Panc1 (cell line): ENCODE results near the gene MLLT3. TPM values are rescaled to one million over a fixed set of nuclear protein-coding genes. Genes with fewer than 3 reads are reported as not detected.

Source experiments
- ATAC-seq: fragments of 200-7000 bp; cut with Tn5 transposase; 2 replicates; pipeline ENCODE4 v1.9.1; 2020; ENCODE audit warnings: mild to moderate bottlenecking, moderate library complexity
- BruUV-seq: library from RNA; stranded (reverse); fragments of 400-500 nt; replicated peaks from 2 replicates; lab custom pipeline; 2021; lab: Mats Ljungman, UMichigan
- CTCF ChIA-PET: fragments of 300-600 bp; sonication (Branson Sonifier 250); formaldehyde crosslinking; loops from one replicate; lab custom pipeline; 2022; ENCODE audit warnings: antibody characterized with exemption; lab: Charles Lee
- POLR2A ChIA-PET: fragments of 300-600 bp; sonication (Branson Sonifier 250); formaldehyde crosslinking; loops from one replicate; lab custom pipeline; 2022; ENCODE audit warnings: antibody characterized with exemption; lab: Charles Lee
- DNase-seq: peaks from one replicate; pipeline ENCODE4 v3.0.0-alpha.2; 2010; ENCODE audit warnings: low read depth, low spot score
- H3K27ac ChIP-seq: 2 replicates; pipeline ENCODE4 v1.5.1; 2011; ENCODE audit warnings: mild to moderate bottlenecking, low read length, inconsistent platforms
- H3K27me3 ChIP-seq: fragments of 200-500 bp; sonication (Bioruptor generic); 2 replicates; pipeline ENCODE4 v1.6.0; 2014; ENCODE audit warnings: low read length, inconsistent platforms; ENCODE audit not compliant: control insufficient read depth, insufficient read depth
- H3K36me3 ChIP-seq: fragments of 200-500 bp; sonication (Bioruptor generic); 2 replicates; pipeline ENCODE4 v1.5.1; 2014; ENCODE audit warnings: inconsistent platforms, mild to moderate bottlenecking, low read length, moderate library complexity; ENCODE audit not compliant: control insufficient read depth, insufficient read depth
- H3K4me1 ChIP-seq: 2 replicates; pipeline ENCODE4 v1.5.1; 2011; ENCODE audit warnings: inconsistent platforms, mild to moderate bottlenecking, low read length, moderate library complexity; ENCODE audit not compliant: control insufficient read depth, insufficient read depth
- H3K4me3 ChIP-seq, 2 experiments: 2 replicates each; pipeline ENCODE4 v1.5.1; 2011 to 2012; ENCODE audit warnings: low read depth in 2 of 2, low read length in 2 of 2, mild to moderate bottlenecking in 2 of 2, inconsistent platforms in 1 of 2, moderate library complexity in 1 of 2
- H3K9me3 ChIP-seq: fragments of 200-500 bp; sonication (Bioruptor generic); 2 replicates; pipeline ENCODE4 v1.5.1; 2014; ENCODE audit warnings: low read depth, mild to moderate bottlenecking, inconsistent platforms, low read length, moderate library complexity; ENCODE audit not compliant: control insufficient read depth, insufficient read depth
- CTCF ChIP-seq: fragments of 450-650 bp; IDR thresholded peaks from 2 replicates; pipeline ENCODE4 v1.5.1; 2017; ENCODE audit warnings: mild to moderate bottlenecking
- POLR2AphosphoS5 ChIP-seq: IDR thresholded peaks from 2 replicates; pipeline ENCODE4 v1.6.1; 2012; ENCODE audit warnings: mild to moderate bottlenecking, low read depth, low read length, moderate library complexity
- REST ChIP-seq, 2 experiments: IDR thresholded peaks; 2 replicates each; pipeline ENCODE4 v1.6.1; 2011 to 2012; ENCODE audit warnings: low read depth in 2 of 2, control low read depth in 1 of 2, low read length in 1 of 2, mild to moderate bottlenecking in 1 of 2, moderate library complexity in 1 of 2; ENCODE audit not compliant: insufficient read depth in 1 of 2
- SIN3A ChIP-seq: IDR thresholded peaks from 2 replicates; pipeline ENCODE4 v1.6.1; 2012; ENCODE audit warnings: low read depth, mild to moderate bottlenecking, low read length, moderate library complexity, borderline replicate concordance; ENCODE audit not compliant: insufficient read depth
- TCF7L2 ChIP-seq: IDR thresholded peaks from 2 replicates; pipeline ENCODE4 v1.6.1; 2011; ENCODE audit warnings: mild to moderate bottlenecking, low read depth, low read length, inconsistent platforms
- in situ Hi-C: cut with HindIII; loops from 2 replicates; pipeline ENCODE4 v1.10.0; 2016; ENCODE audit warnings: low sequenced_read_pairs, low pct_unique_long_range_greater_than_20kb
- intact Hi-C: fragments of 100-400 bp; cut with micrococcal nuclease; formaldehyde crosslinking; loops from one replicate; pipeline ENCODE4 v1.10.0; 2022; ENCODE audit not compliant: unreplicated experiment
- total RNA-seq: library from RNA; stranded (reverse); gene quantifications from one replicate; pipeline ENCODE4 v1.2.1, GENCODE V29; 2021; ENCODE audit not compliant: unreplicated experiment

Gene MLLT3
- total RNA-seq, 1 experiment from 2014 or later, result 0.49 TPM

GRCh38 chr9:20623748-20624124 lies 1.4 kb upstream of the MLLT3 start:
- intact Hi-C loops, result loop anchor here (2.0 to 5.0 kb wide), 2 partner anchors 317 to 489 kb away; no protein-coding TSS in a partner anchor
- Histone ChIP-seq H3K27ac (no peak overlapping the region), H3K4me3 (peak overlapping the region; percentile 51 to 54), H3K27me3 (peaks cover 2% of the 10 kb centered on the region), H3K4me1 (no peaks in the 10 kb centered on the region), H3K9me3 (no peaks in the 10 kb centered on the region), H3K36me3 (peaks cover 3% of the 10 kb centered on the region; the same call in 1 of the 2 replicates)
- no peak for ATAC-seq
- TF ChIP-seq SIN3A, result no peak
- TF ChIP-seq TCF7L2, result no peak
- no peak for TF ChIP-seq CTCF
- TF ChIP-seq POLR2AphosphoS5, result no peak
- in situ Hi-C loops, result no loop called here
- no peak for DNase-seq
- ChIA-PET POLR2A (no interaction called here), CTCF (no interaction called here)
- no TSS peak for BruUV-seq

GRCh38 chr9:20623021-20623747 lies 885 bp upstream of the MLLT3 start:
- POLR2A ChIA-PET, result interaction anchor here (0.6 kb wide), 1 partner anchor 1531 kb away, joined by 5 read pairs; no protein-coding TSS in a partner anchor
- BruUV-seq, result no TSS peak
- CTCF ChIA-PET, result no interaction called here
- no peaks in the 10 kb centered on the region for H3K9me3 ChIP-seq
- H3K36me3 ChIP-seq, result peaks cover 3% of the 10 kb centered on the region; the same call in 1 of the 2 replicates
- TF ChIP-seq CTCF, result no peak
- TF ChIP-seq SIN3A, result no peak
- no peak for TF ChIP-seq POLR2AphosphoS5
- TF ChIP-seq TCF7L2, result no peak
- no peak for TF ChIP-seq REST (IDR thresholded peaks at IDR 0.05; ENCODE audit: insufficient read depth in 1 of 2, low read depth in 2 of 2, low read length in 1 of 2)
- DNase-seq (no peak), ATAC-seq (no peak)
- in situ Hi-C loops, result no loop called here
- intact Hi-C loops, result loop anchor here (5.0 kb wide), 1 partner anchor 489 kb away; no protein-coding TSS in a partner anchor
- no peaks in the 10 kb centered on the region for H3K4me1 ChIP-seq
- no peak overlapping the region for H3K27ac ChIP-seq
- peak overlapping the region; percentile 51 to 54 for H3K4me3 ChIP-seq
- H3K27me3 ChIP-seq, result peaks cover 2% of the 10 kb centered on the region
